Measurements from ENCODE around the gene MPP4.

MPP4 gene

DNA sequence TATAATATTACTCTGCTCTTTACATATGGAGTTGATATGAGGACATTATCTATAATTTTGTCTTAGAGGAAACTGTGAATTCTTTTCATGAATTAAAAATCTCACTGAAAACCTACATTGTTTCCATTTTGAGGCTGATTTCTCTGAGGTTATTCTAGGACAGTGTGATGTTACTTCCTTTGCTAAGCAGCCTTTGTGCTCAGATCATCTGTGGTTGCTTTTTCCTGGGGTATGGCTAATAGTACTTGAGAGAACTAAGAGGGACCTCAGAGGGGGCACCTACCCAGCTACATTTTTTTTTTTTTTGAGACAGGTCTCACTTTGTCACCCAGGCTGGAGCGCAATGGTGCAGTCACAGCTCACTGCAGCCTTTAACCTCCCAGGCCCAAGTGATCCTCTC, 8.7 kb upstream of the MPP4 start:
- Histone ChIP-seq H3K9ac (ENCODE audit: low read depth, low read length) (no peak overlapping the region), H3K27ac (ENCODE audit: low read depth, low read length) (no peak overlapping the region), H3K9me3 (ENCODE audit: control insufficient read depth, insufficient read depth, low read length) (no peaks in the 10 kb centered on the region), H3K27me3 (ENCODE audit: control insufficient read depth, insufficient read depth, low read length) (no peaks in the 10 kb centered on the region), H3K4me3 (ENCODE audit: low read depth, low read length) (no peak overlapping the region), H3K4me1 (ENCODE audit: control insufficient read depth, insufficient read depth, low read length) (no peaks in the 10 kb centered on the region), H3K36me3 (ENCODE audit: control insufficient read depth, insufficient read depth, low read length) (peaks cover 90% of the 10 kb centered on the region)

DNA sequence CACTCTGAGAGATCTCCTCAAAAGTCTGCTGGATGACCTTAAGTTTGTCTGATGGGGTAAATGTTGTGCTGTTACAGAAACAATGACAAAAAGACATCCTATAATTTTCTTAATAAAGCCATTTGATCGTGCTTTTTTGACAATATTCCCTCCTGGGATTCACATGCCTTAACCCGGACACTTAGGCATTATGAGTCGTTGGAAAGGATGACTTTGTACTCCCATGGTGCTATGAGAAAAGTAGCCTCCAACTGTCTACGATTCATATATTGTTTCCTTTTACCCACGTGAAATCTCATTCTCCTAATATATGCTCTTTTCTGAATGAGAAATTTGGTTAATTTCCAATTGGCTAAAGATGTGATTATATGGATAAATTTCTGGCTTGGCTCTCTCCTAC, 6.1 kb upstream of the MPP4 start:
- no peaks in the 10 kb centered on the region for H3K27me3 ChIP-seq (ENCODE audit: control insufficient read depth, insufficient read depth, low read length)
- no peak overlapping the region for H3K4me3 ChIP-seq (ENCODE audit: low read depth, low read length)
- peaks cover 75% of the 10 kb centered on the region for H3K36me3 ChIP-seq (ENCODE audit: control insufficient read depth, insufficient read depth, low read length)
- H3K27ac ChIP-seq (ENCODE audit: low read depth, low read length) = no peak overlapping the region
- H3K9me3 ChIP-seq (ENCODE audit: control insufficient read depth, insufficient read depth, low read length) = no peaks in the 10 kb centered on the region
- peaks cover 22% of the 10 kb centered on the region for H3K4me1 ChIP-seq (ENCODE audit: control insufficient read depth, insufficient read depth, low read length)
- H3K9ac ChIP-seq (ENCODE audit: low read depth, low read length) = no peak overlapping the region

DNA sequence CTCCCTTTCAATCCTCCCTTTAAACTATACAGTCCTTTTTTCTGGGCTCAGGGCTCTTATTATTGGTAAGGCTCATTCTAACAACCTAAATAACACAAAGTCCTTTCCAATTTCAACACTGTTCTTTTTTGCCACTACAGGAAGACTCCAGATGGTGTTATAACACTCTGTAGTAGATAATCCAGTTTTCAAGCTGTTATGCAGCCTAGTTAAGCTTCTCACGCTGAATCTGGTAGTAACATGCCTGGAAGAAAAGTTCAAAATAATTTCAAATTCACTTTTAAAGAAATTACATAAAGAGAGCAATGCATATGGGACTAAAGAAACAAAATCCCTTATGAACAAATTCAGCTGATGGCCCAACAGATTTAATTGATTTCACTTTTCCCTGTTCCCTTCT, 3.2 kb upstream of the MPP4 start:
- no peak overlapping the region for H3K9ac ChIP-seq (ENCODE audit: low read depth, low read length)
- H3K4me1 ChIP-seq (ENCODE audit: control insufficient read depth, insufficient read depth, low read length) = peaks cover 50% of the 10 kb centered on the region
- no peaks in the 10 kb centered on the region for H3K27me3 ChIP-seq (ENCODE audit: control insufficient read depth, insufficient read depth, low read length)
- H3K36me3 ChIP-seq (ENCODE audit: control insufficient read depth, insufficient read depth, low read length) = peaks cover 46% of the 10 kb centered on the region
- H3K9me3 ChIP-seq (ENCODE audit: control insufficient read depth, insufficient read depth, low read length) = no peaks in the 10 kb centered on the region
- H3K4me3 ChIP-seq (ENCODE audit: low read depth, low read length) = no peak overlapping the region
- no peak overlapping the region for H3K27ac ChIP-seq (ENCODE audit: low read depth, low read length)

DNA sequence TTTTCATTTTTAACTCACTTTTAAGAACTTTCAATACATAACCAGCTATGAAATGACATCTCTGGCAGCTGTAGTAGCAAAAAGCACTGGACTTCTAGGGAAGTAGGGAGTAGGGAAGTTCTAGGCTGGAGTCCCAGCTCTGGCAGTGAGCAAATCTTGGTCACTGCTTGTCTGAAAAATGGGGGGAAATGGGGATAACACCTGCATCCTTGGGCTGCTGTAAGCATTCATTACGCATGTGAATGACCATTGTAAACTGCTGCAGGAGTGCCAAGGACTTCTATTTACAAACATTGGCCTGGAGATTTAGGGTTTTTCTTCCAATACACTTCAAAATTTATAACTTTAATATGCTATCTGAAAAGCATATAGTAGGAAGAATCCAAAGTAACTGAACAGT, 972 bp upstream of the MPP4 start:
- Histone ChIP-seq H3K9ac (ENCODE audit: low read depth, low read length) (peak overlapping the region; percentile 34; the same call in 1 of the 2 replicates), H3K27ac (ENCODE audit: low read depth, low read length) (peak overlapping the region; percentile 46), H3K36me3 (ENCODE audit: control insufficient read depth, insufficient read depth, low read length) (peaks cover 28% of the 10 kb centered on the region), H3K4me1 (ENCODE audit: control insufficient read depth, insufficient read depth, low read length) (peaks cover 54% of the 10 kb centered on the region), H3K4me3 (ENCODE audit: low read depth, low read length) (peak overlapping the region; percentile 23; the same call in 1 of the 2 replicates), H3K27me3 (ENCODE audit: control insufficient read depth, insufficient read depth, low read length) (no peaks in the 10 kb centered on the region), H3K9me3 (ENCODE audit: control insufficient read depth, insufficient read depth, low read length) (no peaks in the 10 kb centered on the region)

DNA sequence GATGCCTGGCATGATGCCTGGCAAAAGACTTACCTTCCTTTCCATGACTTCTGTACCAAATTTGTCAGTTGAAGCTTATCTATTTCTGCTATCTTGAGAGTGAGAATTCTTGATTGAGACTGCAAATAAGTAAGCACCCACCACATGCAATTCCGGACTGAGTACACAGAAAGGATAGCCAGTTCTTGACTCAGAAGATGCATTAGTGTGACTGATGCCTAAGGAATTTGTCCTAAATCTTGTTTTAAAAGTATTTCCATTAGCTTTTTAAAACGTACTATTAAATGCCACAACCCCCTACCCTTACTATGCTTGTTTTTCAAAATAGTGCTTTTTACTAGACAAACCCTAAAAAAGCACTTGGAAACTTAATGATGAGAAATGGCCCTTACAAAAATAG, 545 bp downstream of the MPP4 start:
- H3K4me1 ChIP-seq (ENCODE audit: control insufficient read depth, insufficient read depth, low read length) = peaks cover 54% of the 10 kb centered on the region
- no peak overlapping the region for H3K27ac ChIP-seq (ENCODE audit: low read depth, low read length)
- no peak overlapping the region for H3K9ac ChIP-seq (ENCODE audit: low read depth, low read length)
- peaks cover 13% of the 10 kb centered on the region for H3K36me3 ChIP-seq (ENCODE audit: control insufficient read depth, insufficient read depth, low read length)
- no peaks in the 10 kb centered on the region for H3K27me3 ChIP-seq (ENCODE audit: control insufficient read depth, insufficient read depth, low read length)
- no peaks in the 10 kb centered on the region for H3K9me3 ChIP-seq (ENCODE audit: control insufficient read depth, insufficient read depth, low read length)
- H3K4me3 ChIP-seq (ENCODE audit: low read depth, low read length) = no peak overlapping the region

DNA sequence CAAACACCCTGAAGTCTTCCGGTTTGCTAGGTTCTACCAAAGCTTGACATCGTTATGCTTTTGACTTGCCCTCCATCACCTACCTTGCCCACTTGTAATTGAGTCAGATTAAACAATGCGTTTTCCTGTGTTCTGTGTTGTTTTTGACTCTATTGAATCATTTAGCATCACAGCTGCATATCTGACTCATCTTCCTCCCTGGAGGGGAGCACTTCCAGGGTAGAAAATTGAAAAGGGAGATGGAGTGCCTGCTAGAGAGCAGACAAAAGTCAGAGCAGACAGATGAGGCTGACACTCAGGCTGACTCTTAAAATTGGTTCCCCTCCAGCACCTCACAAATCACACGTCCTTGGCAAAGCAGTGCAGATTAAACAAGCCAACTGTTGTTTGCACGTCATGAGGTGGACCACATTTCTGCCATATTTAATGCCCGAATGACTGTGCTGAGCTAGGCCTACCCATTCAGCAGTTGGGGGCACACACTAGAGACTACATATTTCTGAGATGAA, 2.2 kb downstream of the MPP4 start:
- Histone ChIP-seq H3K9ac (ENCODE audit: low read depth, low read length) (no peak overlapping the region), H3K27me3 (ENCODE audit: control insufficient read depth, insufficient read depth, low read length) (no peaks in the 10 kb centered on the region), H3K9me3 (ENCODE audit: control insufficient read depth, insufficient read depth, low read length) (no peaks in the 10 kb centered on the region), H3K4me3 (ENCODE audit: low read depth, low read length) (no peak overlapping the region), H3K36me3 (ENCODE audit: control insufficient read depth, insufficient read depth, low read length) (peaks cover 7% of the 10 kb centered on the region), H3K4me1 (ENCODE audit: control insufficient read depth, insufficient read depth, low read length) (peaks cover 48% of the 10 kb centered on the region), H3K27ac (ENCODE audit: low read depth, low read length) (no peak overlapping the region)

DNA sequence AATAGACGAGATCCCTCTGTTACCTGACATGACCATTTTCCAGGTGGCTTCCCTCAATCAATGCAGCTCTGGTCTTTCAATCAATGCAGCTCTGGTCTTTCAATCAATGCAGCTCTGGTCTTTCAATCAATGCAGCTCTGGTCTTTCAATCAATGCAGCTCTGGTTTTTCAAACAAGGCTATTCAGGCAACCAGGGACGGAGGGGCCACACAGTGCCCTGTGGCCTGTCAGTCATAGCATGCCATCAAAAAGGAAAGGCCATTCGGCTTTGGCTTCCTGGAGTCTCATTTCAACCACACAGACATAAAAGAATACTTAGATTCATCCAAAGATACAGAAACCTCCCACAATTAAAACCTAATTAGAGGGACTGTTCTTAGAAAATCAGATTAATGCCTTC, 13.3 kb downstream of the MPP4 start:
- H3K4me3 ChIP-seq (ENCODE audit: low read depth, low read length) = no peak overlapping the region
- no peaks in the 10 kb centered on the region for H3K4me1 ChIP-seq (ENCODE audit: control insufficient read depth, insufficient read depth, low read length)
- no peaks in the 10 kb centered on the region for H3K27me3 ChIP-seq (ENCODE audit: control insufficient read depth, insufficient read depth, low read length)
- no peak overlapping the region for H3K27ac ChIP-seq (ENCODE audit: low read depth, low read length)
- H3K9me3 ChIP-seq (ENCODE audit: control insufficient read depth, insufficient read depth, low read length) = no peaks in the 10 kb centered on the region
- no peaks in the 10 kb centered on the region for H3K36me3 ChIP-seq (ENCODE audit: control insufficient read depth, insufficient read depth, low read length)
- H3K9ac ChIP-seq (ENCODE audit: low read depth, low read length) = no peak overlapping the region

DNA sequence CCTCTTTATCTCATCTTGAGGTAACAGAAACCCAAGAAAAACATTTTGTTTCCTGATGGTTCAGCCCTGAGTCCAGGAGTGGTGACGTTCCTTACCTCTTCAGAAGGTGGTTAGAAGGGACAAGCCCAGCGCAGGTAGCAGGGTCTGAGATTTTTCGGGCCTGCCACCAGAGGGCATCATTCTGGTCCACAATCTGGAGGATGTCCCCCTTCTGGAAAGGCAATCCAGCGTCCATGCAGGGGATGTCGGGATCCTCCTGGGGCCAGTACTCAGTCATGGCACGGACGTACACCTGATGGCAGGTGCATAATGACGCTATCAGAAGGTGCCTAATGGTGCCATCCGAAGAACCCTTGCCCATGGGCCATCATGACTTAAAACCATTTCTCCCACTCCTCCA, 17.7 kb downstream of the MPP4 start:
- H3K27ac ChIP-seq (ENCODE audit: low read depth, low read length) = no peak overlapping the region
- H3K27me3 ChIP-seq (ENCODE audit: control insufficient read depth, insufficient read depth, low read length) = no peaks in the 10 kb centered on the region
- no peak overlapping the region for H3K9ac ChIP-seq (ENCODE audit: low read depth, low read length)
- H3K4me1 ChIP-seq (ENCODE audit: control insufficient read depth, insufficient read depth, low read length) = no peaks in the 10 kb centered on the region
- no peak overlapping the region for H3K4me3 ChIP-seq (ENCODE audit: low read depth, low read length)
- H3K36me3 ChIP-seq (ENCODE audit: control insufficient read depth, insufficient read depth, low read length) = no peaks in the 10 kb centered on the region
- H3K9me3 ChIP-seq (ENCODE audit: control insufficient read depth, insufficient read depth, low read length) = no peaks in the 10 kb centered on the region

DNA sequence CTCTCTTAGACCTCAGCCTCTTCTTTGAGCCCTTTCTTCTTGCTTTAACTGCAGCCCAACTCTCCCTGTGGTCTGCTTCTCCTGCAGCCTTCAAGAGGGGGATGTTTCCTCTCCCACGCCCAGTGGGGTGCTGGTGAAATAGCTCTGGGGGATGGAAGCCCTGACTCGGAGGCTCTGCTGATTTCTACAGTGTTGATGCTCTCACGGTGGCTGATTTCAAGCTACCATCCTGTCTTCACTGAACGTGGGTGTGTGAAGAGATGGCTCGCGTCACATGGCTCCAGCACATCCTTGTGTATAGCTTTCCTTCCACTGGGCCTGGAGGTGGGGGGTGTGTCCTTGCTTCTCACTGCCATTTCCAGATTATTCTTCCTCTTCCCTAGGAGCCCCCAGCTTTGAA, 20.0 kb downstream of the MPP4 start:
- Histone ChIP-seq H3K27me3 (ENCODE audit: control insufficient read depth, insufficient read depth, low read length) (no peaks in the 10 kb centered on the region), H3K4me1 (ENCODE audit: control insufficient read depth, insufficient read depth, low read length) (peaks cover 8% of the 10 kb centered on the region), H3K4me3 (ENCODE audit: low read depth, low read length) (no peak overlapping the region), H3K9me3 (ENCODE audit: control insufficient read depth, insufficient read depth, low read length) (no peaks in the 10 kb centered on the region), H3K9ac (ENCODE audit: low read depth, low read length) (no peak overlapping the region), H3K36me3 (ENCODE audit: control insufficient read depth, insufficient read depth, low read length) (no peaks in the 10 kb centered on the region), H3K27ac (ENCODE audit: low read depth, low read length) (no peak overlapping the region)

DNA sequence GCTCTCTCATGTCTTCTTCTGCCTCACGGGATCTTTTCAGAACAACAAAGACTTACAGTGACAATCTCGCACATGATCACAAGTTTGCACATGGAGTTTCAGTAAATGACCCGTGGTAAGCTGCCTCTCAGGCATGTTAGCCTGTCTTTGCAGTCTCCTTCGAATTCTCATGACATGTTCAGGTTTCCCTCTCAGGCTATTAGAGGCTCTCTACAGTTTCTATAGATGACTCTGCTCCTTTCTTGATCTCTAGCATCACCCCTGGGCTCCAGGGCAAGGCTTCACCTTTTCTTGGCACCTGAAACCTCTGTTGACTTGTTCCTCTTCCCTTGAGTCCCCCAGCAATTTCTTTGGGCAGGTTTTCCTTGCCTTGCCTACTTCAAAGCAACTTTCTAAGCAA, 23.0 kb downstream of the MPP4 start:
- H3K36me3 ChIP-seq (ENCODE audit: control insufficient read depth, insufficient read depth, low read length) = no peaks in the 10 kb centered on the region
- no peak overlapping the region for H3K27ac ChIP-seq (ENCODE audit: low read depth, low read length)
- no peak overlapping the region for H3K4me3 ChIP-seq (ENCODE audit: low read depth, low read length)
- no peak overlapping the region for H3K9ac ChIP-seq (ENCODE audit: low read depth, low read length)
- no peaks in the 10 kb centered on the region for H3K27me3 ChIP-seq (ENCODE audit: control insufficient read depth, insufficient read depth, low read length)
- H3K4me1 ChIP-seq (ENCODE audit: control insufficient read depth, insufficient read depth, low read length) = peaks cover 8% of the 10 kb centered on the region
- H3K9me3 ChIP-seq (ENCODE audit: control insufficient read depth, insufficient read depth, low read length) = no peaks in the 10 kb centered on the region

DNA sequence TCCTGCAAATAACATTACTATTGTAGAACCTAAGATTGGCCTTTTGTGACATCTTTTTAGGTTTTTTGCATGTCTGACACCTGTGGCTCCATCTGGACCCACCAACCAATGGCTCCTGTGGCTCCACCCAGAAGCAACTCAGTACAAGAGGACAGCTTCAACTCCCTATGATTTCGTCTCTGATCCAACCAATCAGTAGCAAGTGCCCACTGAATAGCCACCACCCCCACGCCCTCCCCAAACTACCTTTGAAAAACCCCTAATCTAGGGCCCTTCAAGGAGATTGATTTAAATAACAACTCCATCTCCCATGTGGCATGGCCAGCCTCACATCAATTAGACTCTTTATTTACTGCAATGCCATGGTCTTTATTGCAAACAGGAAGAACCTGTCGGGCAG, 23.6 kb downstream of the MPP4 start:
- Histone ChIP-seq H3K4me1 (ENCODE audit: control insufficient read depth, insufficient read depth, low read length) (peaks cover 8% of the 10 kb centered on the region), H3K27me3 (ENCODE audit: control insufficient read depth, insufficient read depth, low read length) (no peaks in the 10 kb centered on the region), H3K36me3 (ENCODE audit: control insufficient read depth, insufficient read depth, low read length) (no peaks in the 10 kb centered on the region), H3K9me3 (ENCODE audit: control insufficient read depth, insufficient read depth, low read length) (no peaks in the 10 kb centered on the region), H3K9ac (ENCODE audit: low read depth, low read length) (no peak overlapping the region), H3K4me3 (ENCODE audit: low read depth, low read length) (no peak overlapping the region), H3K27ac (ENCODE audit: low read depth, low read length) (no peak overlapping the region)

DNA sequence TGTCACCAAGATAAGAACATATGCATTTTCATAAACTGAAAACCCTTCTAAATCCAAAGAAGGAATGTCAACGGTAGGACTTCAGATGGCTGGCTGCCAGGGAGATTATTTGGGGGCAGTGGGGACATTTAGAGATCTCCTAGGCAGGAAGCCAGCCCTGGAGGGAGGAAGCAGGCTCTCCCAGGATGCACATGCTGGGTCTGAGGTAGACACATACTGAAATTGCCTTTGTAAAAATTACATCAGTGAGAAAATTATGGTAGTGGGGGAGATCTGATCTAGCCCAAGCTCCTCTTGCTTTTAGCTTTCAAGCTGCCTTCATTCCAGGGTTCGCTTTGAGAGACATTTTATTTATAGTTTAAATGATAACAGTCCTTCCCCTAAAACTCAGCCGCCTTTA, 24.1 kb downstream of the MPP4 start:
- Histone ChIP-seq H3K4me3 (ENCODE audit: low read depth, low read length) (no peak overlapping the region), H3K27ac (ENCODE audit: low read depth, low read length) (no peak overlapping the region), H3K27me3 (ENCODE audit: control insufficient read depth, insufficient read depth, low read length) (no peaks in the 10 kb centered on the region), H3K9ac (ENCODE audit: low read depth, low read length) (no peak overlapping the region), H3K9me3 (ENCODE audit: control insufficient read depth, insufficient read depth, low read length) (no peaks in the 10 kb centered on the region), H3K36me3 (ENCODE audit: control insufficient read depth, insufficient read depth, low read length) (no peaks in the 10 kb centered on the region), H3K4me1 (ENCODE audit: control insufficient read depth, insufficient read depth, low read length) (peaks cover 8% of the 10 kb centered on the region)

Data from HUES48 (cell line).